ENCODE measurements around the gene ROR2. TPM values are rescaled to one million over a fixed set of nuclear protein-coding genes. Genes with fewer than 3 reads are reported as not detected.

Gene ROR2
- total and polyA plus RNA-seq, 2 donors (not counting 3 experiments of a cell fraction or from before 2014, with no cell fraction given) = not detected

GRCh38 chr9:91837981-91838731 lies 111.9 kb downstream of the ROR2 start:
- H3K27me3 ChIP-seq (ENCODE audit: control insufficient read depth in 2 of 2, insufficient read depth in 2 of 2, low read length in 2 of 2) = no peaks in the 10 kb centered on the region
- no peaks in the 10 kb centered on the region for H3K4me1 ChIP-seq (ENCODE audit: control insufficient read depth, extremely low read depth, insufficient read depth, low read length)
- H3K79me2 ChIP-seq (ENCODE audit: control insufficient read depth, insufficient read depth, low read length) = no peaks in the 10 kb centered on the region
- no peaks in the 10 kb centered on the region for H3K9me3 ChIP-seq (replicated peaks; ENCODE audit: control insufficient read depth, insufficient read depth, low read length)
- no peaks in the 10 kb centered on the region for H4K20me1 ChIP-seq (replicated peaks; ENCODE audit: control insufficient read depth, extremely low read depth, insufficient read depth, low read length)
- H2AFZ ChIP-seq (ENCODE audit: low read depth, low read length) = no peak overlapping the region
- no peaks in the 10 kb centered on the region for H3K36me3 ChIP-seq (ENCODE audit: control insufficient read depth in 2 of 2, extremely low read depth in 1 of 2, insufficient read depth in 2 of 2, low read length in 2 of 2)
- H3K4me3 ChIP-seq (replicated peaks in 1 of 3; ENCODE audit: insufficient read depth in 1 of 3, low read depth in 1 of 3, low read length in 3 of 3) = no peak overlapping the region
- no peak overlapping the region for H3K9ac ChIP-seq (replicated peaks; ENCODE audit: extremely low read depth, insufficient read depth, low read length)
- BruUV-seq (replicated peaks) = no TSS peak
- POLR2A ChIA-PET = no interaction called here
- CTCF ChIA-PET = no interaction called here
- no peaks in the 10 kb centered on the region for H3K9me1 ChIP-seq (replicated peaks; ENCODE audit: control insufficient read depth, extremely low read depth, insufficient read depth, low read length)
- FAIRE-seq = no peak
- H3K4me2 ChIP-seq (ENCODE audit: insufficient read depth, low read length) = no peak overlapping the region
- no peak for TF ChIP-seq EZH2 (IDR thresholded peaks at IDR 0.05; ENCODE audit: borderline replicate concordance, low read depth, low read length, severe bottlenecking)
- no peak for TF ChIP-seq FOS (IDR thresholded peaks at IDR 0.05; ENCODE audit: borderline replicate concordance, insufficient read depth, low read length)
- TF ChIP-seq POLR2AphosphoS5 (IDR thresholded peaks at IDR 0.05; ENCODE audit: insufficient read depth, low read depth, low read length) = no peak
- TF ChIP-seq CTCF (IDR thresholded peaks at IDR 0.05; ENCODE audit: extremely low read depth in 1 of 2, insufficient read depth in 1 of 2, low read depth in 1 of 2, low read length in 2 of 2) = no peak
- TF ChIP-seq JUN (IDR thresholded peaks at IDR 0.05; ENCODE audit: borderline replicate concordance, insufficient read depth, insufficient read length, low read depth) = no peak
- no peak for TF ChIP-seq POLR2A (IDR thresholded peaks at IDR 0.05; ENCODE audit: low read depth, low read length)
- no peak for TF ChIP-seq GATA2 (IDR thresholded peaks at IDR 0.05; ENCODE audit: insufficient read depth, insufficient read length, low read depth, low read length)
- no peak for TF ChIP-seq MYC (IDR thresholded peaks at IDR 0.05; ENCODE audit: low read depth, low read length)
- TF ChIP-seq MAX (IDR thresholded peaks at IDR 0.05; ENCODE audit: insufficient read depth, insufficient read length) = no peak
- no peak overlapping the region for H3K27ac ChIP-seq (ENCODE audit: insufficient read depth, low read depth, low read length)
- dilution Hi-C loops (cut with MboI; ENCODE audit: extremely low pct_ligation_motif_present, low sequenced_read_pairs) = no loop called here
- no peak for DNase-seq (ENCODE audit: low read depth, low spot score)
- intact Hi-C loops (cut with micrococcal nuclease) = no loop called here

Measured in endothelial cell of umbilical vein (primary cell).